A172 (cell line): Measurements from ENCODE around the gene GSDME. TPM values are rescaled to one million over a fixed set of nuclear protein-coding genes. Genes with fewer than 3 reads are reported as not detected.

Experiments
- DNase-seq: peaks from one replicate; pipeline ENCODE4 v3.0.0-alpha.2; 2015; ENCODE audit warnings: low spot score
- total RNA-seq: library from RNA; depleted of rRNA; stranded (reverse); fragments of >200 nt; shearing (Covaris generic); gene quantifications from 2 replicates; pipeline ENCODE4 v1.2.3, GENCODE V29; 2014

GSDME gene
- total RNA-seq, 1 experiment from 2014 or later: 43.0 TPM

GRCh38 chr7:24722386-24723177 lies 34.7 kb downstream of the GSDME start:
- DNase-seq: peak; percentile 34

DNA sequence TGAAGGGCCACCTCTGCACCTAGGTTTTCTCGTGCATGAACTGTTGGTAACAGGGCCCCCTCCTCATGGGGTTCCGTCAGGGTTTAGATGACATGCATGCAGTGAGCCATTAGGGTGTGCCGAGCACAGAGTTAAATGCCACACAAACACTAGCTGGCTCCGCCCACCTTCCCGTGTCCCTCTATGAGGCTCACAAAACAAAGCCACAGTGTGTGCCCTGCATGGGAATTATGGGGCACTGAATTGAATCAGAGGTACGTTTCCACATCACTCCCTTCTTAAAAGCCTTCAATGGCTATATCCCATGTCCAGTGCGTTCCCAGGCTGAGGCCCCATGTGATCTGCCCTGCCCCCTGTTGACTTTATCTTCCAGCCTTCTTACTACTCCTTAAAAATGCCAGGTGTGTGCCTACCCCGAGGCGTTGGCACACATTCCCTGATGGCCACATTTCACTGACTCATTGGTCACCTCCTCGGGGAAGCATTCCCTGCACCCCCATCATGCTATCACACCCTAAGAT lies 35.7 kb downstream of the GSDME start:
- peak; percentile 29 for DNase-seq

GRCh38 chr7:24720283-24720682 lies 37.0 kb downstream of the GSDME start:
- no peak for DNase-seq

GRCh38 chr7:24718977-24719491 lies 38.2 kb downstream of the GSDME start:
- DNase-seq: no peak

GRCh38 chr7:24718431-24718831 lies 38.8 kb downstream of the GSDME start:
- no peak for DNase-seq

GRCh38 chr7:24717694-24718320 lies 39.5 kb downstream of the GSDME start:
- DNase-seq: no peak

- no peak for DNase-seq
Observed at GRCh38 chr7:24717247-24717622, 40.0 kb downstream of the GSDME start.

DNA sequence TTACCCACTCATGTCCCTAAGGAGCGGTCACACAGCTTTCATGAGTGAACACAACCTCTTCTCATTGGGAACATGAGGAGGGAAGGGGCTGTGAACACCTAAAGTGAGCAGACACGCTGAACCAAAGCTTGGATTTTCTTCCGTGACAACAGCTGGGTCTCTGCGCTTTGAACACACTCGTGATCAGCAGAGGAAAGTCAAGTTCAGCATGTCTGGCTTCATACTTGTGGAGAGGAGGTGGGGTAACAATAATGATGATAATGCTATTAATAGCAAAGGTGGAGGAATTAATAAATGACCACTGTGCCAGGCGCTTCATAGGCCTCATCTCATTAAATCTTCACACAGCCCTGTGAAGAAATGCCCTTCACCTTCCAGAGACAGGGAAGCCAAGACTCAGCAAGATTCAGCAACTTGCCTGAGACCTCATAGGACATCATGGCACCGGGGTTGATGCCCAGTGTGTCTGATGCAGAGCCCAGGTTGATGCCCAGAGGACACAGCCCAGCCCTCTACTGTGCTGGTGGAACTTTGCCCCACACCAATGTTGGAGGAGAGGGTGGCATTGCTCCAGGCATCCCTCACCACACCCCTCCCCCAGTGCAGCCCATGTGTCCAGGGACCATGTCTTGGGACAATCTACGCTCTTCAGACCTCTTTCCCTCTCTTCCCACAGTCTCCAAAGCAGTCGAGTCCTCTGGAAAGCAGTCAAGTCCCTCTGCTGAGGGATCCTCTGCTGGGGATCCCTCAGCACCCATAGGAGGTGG lies 40.6 kb downstream of the GSDME start:
- DNase-seq: no peak

DNA sequence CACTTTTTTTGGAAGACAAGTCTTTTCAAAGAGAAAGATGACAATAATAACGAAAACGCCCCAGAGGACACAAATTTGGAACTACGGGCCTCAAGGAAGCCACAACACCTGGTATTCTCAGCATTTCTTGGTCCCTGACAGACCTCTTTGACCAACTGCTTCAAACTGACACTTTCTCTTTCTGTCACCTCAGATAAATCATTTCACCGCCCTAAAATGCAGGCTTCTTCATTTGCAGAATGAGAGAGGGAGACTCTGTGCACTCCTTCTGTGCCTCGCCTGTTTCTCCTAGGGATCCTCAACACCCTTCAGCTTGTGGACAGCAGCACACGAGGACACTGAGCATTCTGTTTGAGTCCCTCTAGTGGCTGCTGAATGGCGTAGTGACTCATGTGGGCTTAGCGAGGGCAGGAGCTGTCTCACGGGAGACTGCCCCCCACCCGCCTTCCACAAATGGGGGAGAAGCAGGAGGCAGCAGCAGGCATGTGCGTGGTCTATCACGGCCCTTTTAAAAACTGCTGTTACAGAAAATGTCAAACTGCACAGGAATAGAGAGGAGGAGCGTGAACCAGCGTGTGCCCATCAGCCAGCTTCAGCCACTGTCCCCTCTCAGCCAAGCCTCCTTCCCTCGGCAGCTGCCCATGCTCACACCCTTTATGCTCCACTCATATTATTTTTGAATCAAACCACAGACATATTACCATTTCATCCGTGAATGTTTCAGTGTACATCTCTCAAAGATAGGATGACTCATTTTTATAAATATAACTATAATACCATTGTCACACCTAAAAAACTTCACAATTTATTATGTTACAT lies 41.4 kb downstream of the GSDME start:
- peak; percentile 55 for DNase-seq

- no peak for DNase-seq
Observed at GRCh38 chr7:24715171-24715570, 42.1 kb downstream of the GSDME start.

- no peak for DNase-seq
Observed at GRCh38 chr7:24714676-24715010, 42.6 kb downstream of the GSDME start.

DNA sequence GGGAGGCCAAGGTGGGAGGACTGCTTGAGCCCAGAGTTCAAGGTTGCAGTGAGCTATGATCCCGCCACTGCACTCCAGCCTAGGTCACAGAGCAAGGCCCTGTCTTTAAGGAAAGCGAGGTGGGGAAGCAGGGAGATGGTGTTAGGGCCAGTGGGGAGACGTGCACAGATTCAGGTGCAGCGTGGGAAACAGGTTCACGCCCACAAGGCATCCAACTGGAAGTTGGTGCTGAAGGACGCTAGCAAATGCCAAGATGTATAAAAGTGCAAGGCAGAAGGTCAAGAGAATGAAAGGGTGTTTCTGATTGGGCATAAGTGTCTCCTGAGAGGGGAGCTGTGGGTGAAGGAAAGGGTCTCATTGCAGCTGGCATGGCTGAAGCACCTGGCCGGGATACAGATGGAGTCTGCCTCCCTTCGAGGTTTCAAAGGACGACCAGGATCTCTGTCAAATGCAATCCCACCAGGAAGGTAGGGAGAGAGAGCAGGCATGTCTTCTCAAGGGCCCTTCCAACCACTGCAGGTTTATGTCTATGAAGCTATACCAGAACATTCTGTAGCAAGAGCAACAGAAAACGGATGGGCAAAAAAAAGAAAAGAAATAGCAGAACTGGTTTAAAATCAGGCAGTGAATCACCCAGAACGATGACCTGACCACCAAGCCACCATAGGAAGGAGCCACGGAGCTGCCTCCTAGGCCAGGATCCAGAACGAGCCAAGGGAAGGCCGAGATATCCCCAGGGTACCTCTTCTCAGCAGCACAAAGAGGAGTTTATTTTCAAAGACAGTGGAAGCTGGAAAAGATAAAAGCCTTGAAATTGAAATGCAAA lies 43.2 kb downstream of the GSDME start:
- no peak for DNase-seq

DNA sequence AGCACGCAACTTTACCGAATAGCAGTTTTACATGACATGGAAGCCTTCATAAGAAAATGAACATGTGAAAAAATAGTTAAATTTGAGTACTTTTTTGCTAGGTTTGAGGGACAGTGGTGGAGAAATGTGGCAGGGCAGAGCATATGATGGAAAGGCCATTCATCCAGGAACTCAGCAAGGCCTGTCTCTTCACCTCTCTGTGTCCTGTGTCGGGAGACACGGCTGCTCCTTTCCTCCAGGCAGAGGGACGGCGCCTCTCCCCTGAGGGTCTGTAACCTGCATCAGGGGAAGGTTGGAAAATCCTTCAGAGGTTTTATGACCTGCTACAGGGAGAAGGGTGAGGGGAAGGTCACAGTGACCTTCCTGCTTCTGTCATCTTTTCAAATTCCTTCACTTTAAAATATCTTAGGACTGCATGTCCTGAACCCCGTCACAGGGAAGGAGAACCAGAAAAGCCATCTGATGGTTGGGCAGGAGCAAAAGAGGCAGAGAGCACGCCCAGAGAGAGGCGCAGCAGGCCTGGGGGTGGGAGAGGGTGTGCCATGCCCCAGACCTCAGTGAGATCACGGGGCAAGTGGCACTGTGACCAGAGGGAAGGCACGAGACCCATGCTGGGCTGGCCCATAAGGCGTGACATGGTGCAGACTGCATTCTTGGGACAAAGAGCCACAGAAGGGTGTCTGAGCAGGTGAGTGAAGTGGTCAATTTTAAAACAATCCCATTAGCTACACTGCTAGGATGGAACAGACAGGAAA lies 44.0 kb downstream of the GSDME start:
- DNase-seq: no peak

DNA sequence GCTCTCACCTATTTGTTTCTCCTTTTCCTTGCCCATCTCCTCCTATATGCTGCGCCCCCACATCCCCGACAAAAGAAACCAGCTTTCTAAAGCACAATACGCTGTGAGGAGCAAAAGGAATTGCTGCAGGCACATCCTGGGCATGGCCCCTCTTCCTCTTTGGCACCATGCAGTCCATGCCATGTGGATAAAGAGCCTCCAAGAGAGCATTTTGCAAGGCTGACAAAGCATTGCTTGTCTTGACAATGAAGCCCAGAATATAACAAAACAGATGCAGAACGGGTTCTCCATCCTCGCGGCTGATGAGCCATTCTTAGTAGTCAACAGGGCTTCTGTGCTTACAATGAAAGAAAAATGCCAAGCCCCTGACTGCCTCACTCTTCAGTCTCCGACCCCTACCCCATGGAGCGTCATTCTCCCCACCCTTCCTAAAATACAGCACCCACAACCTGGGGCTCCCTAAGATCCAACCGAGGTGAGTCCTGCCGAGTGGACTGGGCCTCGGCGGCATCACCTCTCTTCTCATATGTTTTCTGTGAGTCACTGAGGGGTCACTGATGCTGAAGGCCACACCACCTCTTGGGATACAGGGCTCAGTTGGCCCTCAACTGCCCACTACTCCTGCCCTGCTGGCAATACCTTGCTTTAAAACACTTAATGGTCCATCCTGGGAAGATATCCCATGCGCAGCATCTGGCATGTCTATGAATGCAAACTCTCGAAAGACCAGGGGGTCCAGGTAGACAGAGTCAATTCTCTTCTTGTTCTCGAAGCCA lies 47.5 kb downstream of the GSDME start:
- no peak for DNase-seq

DNA sequence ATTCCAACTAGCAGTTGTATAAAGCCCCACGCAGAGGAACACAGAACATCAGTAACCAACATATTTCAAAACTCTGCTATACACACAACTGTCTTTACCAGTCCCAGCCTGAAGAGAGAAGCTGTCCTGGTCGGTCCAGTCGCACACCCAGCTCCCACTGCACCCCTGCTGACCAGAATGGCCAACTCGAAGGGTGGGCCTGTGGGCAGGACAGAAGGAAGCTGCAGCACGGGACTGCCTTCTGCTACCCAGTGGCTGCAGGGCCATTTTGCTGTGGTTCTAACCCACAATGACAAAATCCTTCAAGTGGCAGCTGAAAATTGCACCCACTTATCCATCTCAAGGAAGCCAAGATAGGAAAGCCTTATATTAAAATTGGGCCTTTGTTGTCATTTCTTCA lies 48.2 kb downstream of the GSDME start:
- DNase-seq: no peak

DNA sequence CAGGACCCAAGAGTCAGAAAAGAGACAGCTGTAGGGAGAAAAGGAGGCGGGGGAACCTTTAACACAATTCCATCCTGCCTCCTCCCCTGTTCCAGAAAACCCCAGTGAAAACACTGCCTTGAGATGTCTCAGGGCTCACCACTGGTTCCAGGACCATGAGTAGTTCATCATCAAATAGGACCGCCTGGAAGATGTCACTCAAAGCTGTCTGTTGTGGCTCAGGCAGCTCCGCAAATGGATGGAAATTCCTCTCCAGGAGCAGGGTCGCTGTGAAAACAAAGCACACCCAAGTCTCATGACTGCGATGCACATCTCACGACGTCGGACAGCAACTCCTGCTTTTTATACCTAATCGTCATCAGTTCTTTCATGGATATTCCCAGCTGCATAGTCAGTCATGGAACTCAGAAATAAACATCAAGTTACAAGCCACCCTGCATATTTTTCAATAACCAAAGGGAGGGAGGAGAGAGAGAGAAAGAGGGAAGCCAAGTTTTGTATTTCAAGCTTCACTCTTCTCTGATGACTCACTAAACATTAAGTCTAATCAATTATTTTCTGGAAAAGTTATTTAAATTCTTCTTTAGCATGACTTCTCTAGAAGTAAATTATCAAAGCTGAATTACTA lies 49.2 kb downstream of the GSDME start:
- no peak for DNase-seq

DNA sequence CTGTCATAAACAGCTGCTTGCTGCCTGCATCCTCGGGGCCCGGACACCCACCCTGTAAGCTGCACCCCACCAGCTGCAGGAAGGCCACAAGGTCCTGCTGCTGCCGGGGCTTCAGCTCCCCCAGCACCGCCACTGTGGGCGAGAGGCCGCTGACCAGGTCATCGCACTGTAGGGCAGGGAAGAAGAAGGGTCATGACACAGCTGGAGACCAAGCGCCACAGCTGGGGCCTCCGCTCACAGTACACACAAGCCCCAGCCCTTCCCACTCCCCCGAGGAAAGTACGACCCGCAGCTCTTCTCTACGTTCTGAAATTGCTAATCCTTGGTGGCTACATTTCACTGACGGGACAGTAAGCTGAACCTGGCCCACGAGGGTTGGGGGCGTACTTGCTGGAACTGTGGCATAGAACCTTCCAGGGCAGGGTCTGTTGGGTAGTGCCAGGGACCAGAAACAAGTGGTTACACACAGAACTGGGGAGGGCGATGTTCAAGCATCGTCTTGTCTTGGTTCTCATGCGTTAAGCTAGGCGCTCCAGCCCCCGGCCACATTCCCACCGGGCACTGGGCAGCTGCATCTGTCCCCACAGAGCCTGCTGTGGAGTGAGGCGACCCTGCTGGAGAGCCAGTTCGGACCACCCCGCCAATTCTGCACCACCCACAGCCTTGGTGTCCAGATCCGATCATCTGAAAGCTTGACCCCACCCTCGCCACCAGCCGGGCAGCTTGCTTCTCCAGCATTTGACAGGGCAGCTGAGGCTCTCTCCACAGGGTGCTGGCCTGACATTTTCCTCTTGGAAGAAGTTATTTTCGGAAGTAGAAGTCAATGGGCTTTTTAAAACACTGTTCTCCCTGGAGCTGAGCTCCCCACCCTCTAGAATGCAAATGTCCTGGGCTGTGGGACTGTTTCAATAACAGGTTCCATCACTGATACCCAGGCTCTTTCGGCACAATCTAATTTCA lies 50.8 kb downstream of the GSDME start:
- DNase-seq: no peak
